HEK293 (cell line): ENCODE data around the gene CPA5.

Experiments
- CTCF ChIA-PET: fragments of 350-600 bp; formaldehyde crosslinking; extraction: SDS; loops from one replicate; lab custom pipeline; 2021; ENCODE audit warnings: antibody characterized with exemption; lab: Yijun Ruan, JAX
- POLR2A ChIA-PET: fragments of 300-600 bp; formaldehyde crosslinking; extraction: SDS; loops from one replicate; lab custom pipeline; 2020; ENCODE audit warnings: antibody characterized with exemption, inconsistent platforms; lab: Yijun Ruan, JAX
- H3K27ac ChIP-seq: fragments of 200-500 bp; sonication (Bioruptor generic); 2 replicates; pipeline ENCODE4 v1.5.1; 2014; ENCODE audit warnings: low read depth, low read length, control low read depth, inconsistent platforms; ENCODE audit errors: extremely low read depth
- H3K36me3 ChIP-seq, 2 experiments: fragments of 200-500 bp in 1 of 2; sonication (Bioruptor generic) in 1 of 2; 1 replicate in 1 of 2; 2 replicates in 1 of 2; pipeline ENCODE4 v1.5.1; 2014 to 2017; ENCODE audit warnings: inconsistent platforms in 2 of 2, low read length in 2 of 2; ENCODE audit not compliant: control insufficient read depth in 2 of 2, insufficient read depth in 1 of 2
- H3K4me1 ChIP-seq: fragments of 200-500 bp; sonication (Bioruptor generic); 2 replicates; pipeline ENCODE4 v1.5.1; 2014; ENCODE audit warnings: mild to moderate bottlenecking, low read length, inconsistent platforms; ENCODE audit not compliant: control insufficient read depth, insufficient read depth
- H3K4me3 ChIP-seq: 2 replicates; pipeline ENCODE4 v1.5.1; 2011; ENCODE audit warnings: low read depth, mild to moderate bottlenecking, control low read depth, low read length, moderate library complexity
- H3K9me3 ChIP-seq: fragments of 200-500 bp; sonication (Bioruptor generic); 2 replicates; pipeline ENCODE4 v1.5.1; 2014; ENCODE audit warnings: low read depth, low read length, inconsistent platforms; ENCODE audit not compliant: control insufficient read depth, insufficient read depth
- GLIS2 ChIP-seq: fragments of 450-650 bp; formaldehyde crosslinking; IDR thresholded peaks from 2 replicates; pipeline ENCODE4 v1.5.1; 2016; ENCODE audit warnings: missing biosample characterization, missing genetic modification characterization
- IKZF3 ChIP-seq: fragments of 450-650 bp; IDR thresholded peaks from 2 replicates; pipeline ENCODE4 v1.5.0; 2018; ENCODE audit warnings: missing biosample characterization, mild to moderate bottlenecking, missing genetic modification characterization, moderate library complexity
- ZNF16 ChIP-seq: fragments of 450-650 bp; formaldehyde crosslinking; IDR thresholded peaks from 2 replicates; pipeline ENCODE4 v1.5.1; 2016; ENCODE audit warnings: low read depth, missing biosample characterization, missing genetic modification characterization
- ZNF248 ChIP-seq: fragments of 450-650 bp; formaldehyde crosslinking; IDR thresholded peaks from 2 replicates; pipeline ENCODE4 v1.5.1; 2017; ENCODE audit warnings: missing biosample characterization, missing genetic modification characterization
- ZNF274 ChIP-seq, 2 experiments: fragments of 200-500 bp in 1 of 2; fragments of 450-650 bp in 1 of 2; sonication (Bioruptor generic) in 1 of 2; formaldehyde crosslinking in 1 of 2; IDR thresholded peaks; 2 replicates each; pipeline versions ENCODE4 v1.5.1 to v1.6.1; 2014 to 2016; ENCODE audit warnings: borderline replicate concordance in 1 of 2, inconsistent platforms in 1 of 2, low read length in 1 of 2, missing biosample characterization in 1 of 2, missing genetic modification characterization in 1 of 2
- ZNF404 ChIP-seq: fragments of 450-650 bp; formaldehyde crosslinking; IDR thresholded peaks from 2 replicates; pipeline ENCODE4 v1.5.1; 2017; ENCODE audit warnings: missing biosample characterization, missing genetic modification characterization
- ZXDB ChIP-seq: fragments of 450-650 bp; formaldehyde crosslinking; IDR thresholded peaks from 2 replicates; pipeline ENCODE4 v1.5.1; 2016; ENCODE audit warnings: missing biosample characterization, missing genetic modification characterization
- TF ChIP-seq, protein P1 (sequence below): fragments of 450-650 bp; formaldehyde crosslinking; optimal IDR thresholded peaks from 2 replicates; pipeline ENCODE3; 2016; ENCODE audit warnings: missing biosample characterization, mild to moderate bottlenecking, missing genetic modification characterization
- TF ChIP-seq, protein P2 (sequence below): fragments of 450-650 bp; formaldehyde crosslinking; IDR thresholded peaks from 2 replicates; pipeline ENCODE4 v1.5.1; 2016; ENCODE audit warnings: missing biosample characterization, missing genetic modification characterization
- TF ChIP-seq, protein P3 (sequence below): fragments of 450-650 bp; formaldehyde crosslinking; IDR thresholded peaks from 2 replicates; pipeline ENCODE4 v1.5.1; 2016; ENCODE audit warnings: missing biosample characterization, missing genetic modification characterization
- TF ChIP-seq, protein P4 (sequence below): fragments of 450-650 bp; formaldehyde crosslinking; IDR thresholded peaks from 2 replicates; pipeline ENCODE4 v1.5.1; 2017; ENCODE audit warnings: missing biosample characterization, missing genetic modification characterization

CPA5 gene

DNA sequence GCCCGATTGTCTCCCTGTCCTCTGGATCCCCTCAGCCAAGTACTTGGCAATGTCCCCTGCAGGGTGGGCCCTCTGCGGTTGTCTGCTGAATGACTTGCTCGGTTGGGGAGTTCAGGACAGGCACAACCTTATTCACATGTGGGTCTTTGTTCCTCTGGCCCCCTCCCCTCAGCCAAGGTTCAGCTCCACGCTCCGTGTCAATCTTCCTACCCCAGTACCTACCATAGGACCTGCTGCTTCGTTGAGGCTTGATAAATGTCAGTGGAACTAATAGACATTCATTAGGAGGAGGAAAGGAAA is 7.1 kb downstream of the CPA5 start (continued):
- TF ChIP-seq, protein P1, sequence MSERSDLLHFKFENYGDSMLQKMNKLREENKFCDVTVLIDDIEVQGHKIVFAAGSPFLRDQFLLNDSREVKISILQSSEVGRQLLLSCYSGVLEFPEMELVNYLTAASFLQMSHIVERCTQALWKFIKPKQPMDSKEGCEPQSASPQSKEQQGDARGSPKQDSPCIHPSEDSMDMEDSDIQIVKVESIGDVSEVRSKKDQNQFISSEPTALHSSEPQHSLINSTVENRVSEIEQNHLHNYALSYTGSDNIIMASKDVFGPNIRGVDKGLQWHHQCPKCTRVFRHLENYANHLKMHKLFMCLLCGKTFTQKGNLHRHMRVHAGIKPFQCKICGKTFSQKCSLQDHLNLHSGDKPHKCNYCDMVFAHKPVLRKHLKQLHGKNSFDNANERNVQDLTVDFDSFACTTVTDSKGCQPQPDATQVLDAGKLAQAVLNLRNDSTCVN: no peak
- TF ChIP-seq ZNF274 (IDR thresholded peaks at IDR 0.05; ENCODE audit: low read length) (no peak), ZNF274 (tag by site-specific recombination; IDR thresholded peaks at IDR 0.05; ENCODE audit: borderline replicate concordance) (no peak), ZNF16 (tag by site-specific recombination) (no peak)
- TF ChIP-seq, all 188 proteins: peak for 0

DNA sequence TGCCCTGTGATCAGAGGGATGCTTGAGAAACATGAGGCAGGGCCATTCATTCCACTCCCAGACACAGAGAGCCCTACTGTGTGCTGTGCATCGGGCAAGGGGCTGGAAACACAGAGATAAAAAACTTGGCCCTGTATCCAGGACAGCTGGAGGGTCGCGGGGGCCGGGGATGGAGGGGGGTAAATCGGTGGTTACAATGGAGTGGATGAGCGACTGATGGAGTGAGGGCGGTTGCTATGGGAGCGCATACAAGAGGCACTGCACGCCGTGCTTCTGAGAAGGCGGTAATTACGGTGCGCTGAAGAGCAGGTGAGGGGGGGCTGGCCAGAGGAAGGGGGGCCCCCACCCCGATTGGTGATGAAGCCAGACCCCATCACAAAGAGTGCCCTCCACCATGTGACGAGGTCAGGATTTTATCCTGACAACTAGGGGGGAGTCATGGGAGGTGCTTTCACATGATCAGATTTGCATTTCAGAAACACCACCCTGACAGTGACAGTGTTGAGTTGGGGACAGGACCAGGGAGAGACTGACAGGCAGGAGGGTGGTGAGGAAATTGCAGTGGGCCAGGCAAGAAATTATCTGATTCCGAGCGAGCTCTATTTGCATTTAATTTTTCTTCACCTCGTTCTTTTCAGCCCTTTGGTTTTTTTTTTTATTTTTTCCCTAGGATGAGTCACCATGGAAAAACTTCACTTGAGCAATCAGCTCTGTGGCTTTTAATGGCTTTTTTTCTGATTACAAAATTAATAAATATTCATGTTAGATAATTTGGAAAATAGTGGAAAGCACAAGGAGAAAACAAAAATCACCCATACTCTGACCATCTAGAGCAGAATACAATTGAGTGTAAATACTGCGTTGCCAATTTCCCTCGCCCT is 7.8 kb downstream of the CPA5 start:
- Histone ChIP-seq H3K4me1 (peaks cover 17% of the 10 kb centered on the region), H3K27ac (no peak overlapping the region), H3K4me3 (no peak overlapping the region), H3K36me3 (no peaks in the 10 kb centered on the region), H3K9me3 (no peaks in the 10 kb centered on the region)
- ChIA-PET CTCF (no interaction called here), POLR2A (no interaction called here)
- TF ChIP-seq, protein P2, sequence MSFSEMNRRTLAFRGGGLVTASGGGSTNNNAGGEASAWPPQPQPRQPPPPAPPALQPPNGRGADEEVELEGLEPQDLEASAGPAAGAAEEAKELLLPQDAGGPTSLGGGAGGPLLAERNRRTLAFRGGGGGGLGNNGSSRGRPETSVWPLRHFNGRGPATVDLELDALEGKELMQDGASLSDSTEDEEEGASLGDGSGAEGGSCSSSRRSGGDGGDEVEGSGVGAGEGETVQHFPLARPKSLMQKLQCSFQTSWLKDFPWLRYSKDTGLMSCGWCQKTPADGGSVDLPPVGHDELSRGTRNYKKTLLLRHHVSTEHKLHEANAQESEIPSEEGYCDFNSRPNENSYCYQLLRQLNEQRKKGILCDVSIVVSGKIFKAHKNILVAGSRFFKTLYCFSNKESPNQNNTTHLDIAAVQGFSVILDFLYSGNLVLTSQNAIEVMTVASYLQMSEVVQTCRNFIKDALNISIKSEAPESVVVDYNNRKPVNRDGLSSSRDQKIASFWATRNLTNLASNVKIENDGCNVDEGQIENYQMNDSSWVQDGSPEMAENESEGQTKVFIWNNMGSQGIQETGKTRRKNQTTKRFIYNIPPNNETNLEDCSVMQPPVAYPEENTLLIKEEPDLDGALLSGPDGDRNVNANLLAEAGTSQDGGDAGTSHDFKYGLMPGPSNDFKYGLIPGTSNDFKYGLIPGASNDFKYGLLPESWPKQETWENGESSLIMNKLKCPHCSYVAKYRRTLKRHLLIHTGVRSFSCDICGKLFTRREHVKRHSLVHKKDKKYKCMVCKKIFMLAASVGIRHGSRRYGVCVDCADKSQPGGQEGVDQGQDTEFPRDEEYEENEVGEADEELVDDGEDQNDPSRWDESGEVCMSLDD (tag by site-specific recombination): peak; percentile 50; the same call in 1 of the 2 replicates
- TF ChIP-seq GLIS2 (0 out of 2 replicates have a peak, but pooled peaks have one; percentile 19), ZXDB (tag by site-specific recombination) (no peak)
- TF ChIP-seq, protein P3, sequence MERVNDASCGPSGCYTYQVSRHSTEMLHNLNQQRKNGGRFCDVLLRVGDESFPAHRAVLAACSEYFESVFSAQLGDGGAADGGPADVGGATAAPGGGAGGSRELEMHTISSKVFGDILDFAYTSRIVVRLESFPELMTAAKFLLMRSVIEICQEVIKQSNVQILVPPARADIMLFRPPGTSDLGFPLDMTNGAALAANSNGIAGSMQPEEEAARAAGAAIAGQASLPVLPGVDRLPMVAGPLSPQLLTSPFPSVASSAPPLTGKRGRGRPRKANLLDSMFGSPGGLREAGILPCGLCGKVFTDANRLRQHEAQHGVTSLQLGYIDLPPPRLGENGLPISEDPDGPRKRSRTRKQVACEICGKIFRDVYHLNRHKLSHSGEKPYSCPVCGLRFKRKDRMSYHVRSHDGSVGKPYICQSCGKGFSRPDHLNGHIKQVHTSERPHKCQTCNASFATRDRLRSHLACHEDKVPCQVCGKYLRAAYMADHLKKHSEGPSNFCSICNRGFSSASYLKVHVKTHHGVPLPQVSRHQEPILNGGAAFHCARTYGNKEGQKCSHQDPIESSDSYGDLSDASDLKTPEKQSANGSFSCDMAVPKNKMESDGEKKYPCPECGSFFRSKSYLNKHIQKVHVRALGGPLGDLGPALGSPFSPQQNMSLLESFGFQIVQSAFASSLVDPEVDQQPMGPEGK (tag by site-specific recombination): 0 out of 2 replicates have a peak, but pooled peaks have one; percentile 27
- TF ChIP-seq, protein P4, sequence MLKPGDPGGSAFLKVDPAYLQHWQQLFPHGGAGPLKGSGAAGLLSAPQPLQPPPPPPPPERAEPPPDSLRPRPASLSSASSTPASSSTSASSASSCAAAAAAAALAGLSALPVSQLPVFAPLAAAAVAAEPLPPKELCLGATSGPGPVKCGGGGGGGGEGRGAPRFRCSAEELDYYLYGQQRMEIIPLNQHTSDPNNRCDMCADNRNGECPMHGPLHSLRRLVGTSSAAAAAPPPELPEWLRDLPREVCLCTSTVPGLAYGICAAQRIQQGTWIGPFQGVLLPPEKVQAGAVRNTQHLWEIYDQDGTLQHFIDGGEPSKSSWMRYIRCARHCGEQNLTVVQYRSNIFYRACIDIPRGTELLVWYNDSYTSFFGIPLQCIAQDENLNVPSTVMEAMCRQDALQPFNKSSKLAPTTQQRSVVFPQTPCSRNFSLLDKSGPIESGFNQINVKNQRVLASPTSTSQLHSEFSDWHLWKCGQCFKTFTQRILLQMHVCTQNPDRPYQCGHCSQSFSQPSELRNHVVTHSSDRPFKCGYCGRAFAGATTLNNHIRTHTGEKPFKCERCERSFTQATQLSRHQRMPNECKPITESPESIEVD (tag by site-specific recombination): 0 out of 2 replicates have a peak, but pooled peaks have one; percentile 8

DNA sequence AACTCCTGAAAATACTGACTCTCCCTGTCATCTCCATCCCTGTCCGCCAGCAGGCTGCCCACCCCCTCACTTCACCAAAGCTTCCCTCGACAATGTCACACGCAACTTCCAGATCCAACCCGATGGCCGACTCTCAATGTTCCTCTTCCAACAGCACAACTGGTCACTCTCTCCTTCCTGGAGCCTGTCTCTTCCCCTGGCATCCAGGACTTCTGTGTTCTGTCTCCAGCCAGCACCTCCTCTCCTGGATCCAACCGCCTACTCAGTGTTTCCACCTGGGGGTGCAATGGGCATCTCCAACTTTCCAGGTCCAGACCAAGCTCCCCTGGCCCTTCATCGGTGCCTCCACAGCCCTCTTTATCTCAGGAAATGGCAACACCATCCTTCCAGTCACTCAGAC is 8.6 kb downstream of the CPA5 start:
- TF ChIP-seq IKZF3 (no peak), ZNF248 (tag by site-specific recombination) (no peak), ZNF404 (no peak)
- Histone ChIP-seq H3K9me3 (no peaks in the 10 kb centered on the region), H3K36me3 (no peaks in the 10 kb centered on the region), H3K4me1 (peaks cover 17% of the 10 kb centered on the region), H3K27ac (no peak overlapping the region), H3K4me3 (no peak overlapping the region)
- POLR2A ChIA-PET: no interaction called here
- CTCF ChIA-PET: no interaction called here
